GM12864 (cell line): ENCODE results near the gene LMBR1.

ENCODE experiments used
- DNase-seq: peaks from one replicate; pipeline ENCODE4 v3.0.0-alpha.2; 2011; ENCODE audit warnings: low read depth
- H3K4me3 ChIP-seq: 2 replicates; pipeline ENCODE4 v1.5.1; 2011; ENCODE audit warnings: mild to moderate bottlenecking, low read depth, low read length, control low read depth
- TF ChIP-seq, protein P1 (sequence below): IDR thresholded peaks from 2 replicates; pipeline ENCODE4 v1.5.1; 2011; ENCODE audit warnings: low read depth, mild to moderate bottlenecking, moderate library complexity, low read length, control low read depth, inconsistent platforms; ENCODE audit errors: missing control alignments

The LMBR1 gene

GRCh38 chr7:156759143-156759542, 133.8 kb downstream of the LMBR1 start:
- TF ChIP-seq, protein P1, sequence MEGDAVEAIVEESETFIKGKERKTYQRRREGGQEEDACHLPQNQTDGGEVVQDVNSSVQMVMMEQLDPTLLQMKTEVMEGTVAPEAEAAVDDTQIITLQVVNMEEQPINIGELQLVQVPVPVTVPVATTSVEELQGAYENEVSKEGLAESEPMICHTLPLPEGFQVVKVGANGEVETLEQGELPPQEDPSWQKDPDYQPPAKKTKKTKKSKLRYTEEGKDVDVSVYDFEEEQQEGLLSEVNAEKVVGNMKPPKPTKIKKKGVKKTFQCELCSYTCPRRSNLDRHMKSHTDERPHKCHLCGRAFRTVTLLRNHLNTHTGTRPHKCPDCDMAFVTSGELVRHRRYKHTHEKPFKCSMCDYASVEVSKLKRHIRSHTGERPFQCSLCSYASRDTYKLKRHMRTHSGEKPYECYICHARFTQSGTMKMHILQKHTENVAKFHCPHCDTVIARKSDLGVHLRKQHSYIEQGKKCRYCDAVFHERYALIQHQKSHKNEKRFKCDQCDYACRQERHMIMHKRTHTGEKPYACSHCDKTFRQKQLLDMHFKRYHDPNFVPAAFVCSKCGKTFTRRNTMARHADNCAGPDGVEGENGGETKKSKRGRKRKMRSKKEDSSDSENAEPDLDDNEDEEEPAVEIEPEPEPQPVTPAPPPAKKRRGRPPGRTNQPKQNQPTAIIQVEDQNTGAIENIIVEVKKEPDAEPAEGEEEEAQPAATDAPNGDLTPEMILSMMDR: no peak
- no peak overlapping the region for H3K4me3 ChIP-seq
- no peak for DNase-seq

DNA sequence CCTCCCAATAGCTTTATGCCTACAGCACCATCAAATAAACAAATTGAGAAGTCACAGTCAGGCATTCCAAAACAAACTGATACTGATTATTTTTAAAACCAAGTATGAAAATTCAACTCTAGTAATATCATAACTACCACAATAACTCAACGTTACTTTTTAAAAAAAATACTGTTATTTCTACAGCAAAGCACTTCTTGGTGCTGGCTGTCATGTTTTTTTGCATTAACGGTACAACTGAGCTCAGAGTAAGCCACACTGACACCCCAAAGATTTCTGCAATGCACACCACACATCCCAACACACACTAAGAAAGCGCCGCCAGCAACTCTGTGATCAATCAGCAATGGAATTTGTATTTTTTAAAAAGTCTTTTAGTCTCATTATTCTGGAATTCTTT, 138.8 kb downstream of the LMBR1 start:
- H3K4me3 ChIP-seq: no peak overlapping the region
- TF ChIP-seq, protein P1: no peak

DNA sequence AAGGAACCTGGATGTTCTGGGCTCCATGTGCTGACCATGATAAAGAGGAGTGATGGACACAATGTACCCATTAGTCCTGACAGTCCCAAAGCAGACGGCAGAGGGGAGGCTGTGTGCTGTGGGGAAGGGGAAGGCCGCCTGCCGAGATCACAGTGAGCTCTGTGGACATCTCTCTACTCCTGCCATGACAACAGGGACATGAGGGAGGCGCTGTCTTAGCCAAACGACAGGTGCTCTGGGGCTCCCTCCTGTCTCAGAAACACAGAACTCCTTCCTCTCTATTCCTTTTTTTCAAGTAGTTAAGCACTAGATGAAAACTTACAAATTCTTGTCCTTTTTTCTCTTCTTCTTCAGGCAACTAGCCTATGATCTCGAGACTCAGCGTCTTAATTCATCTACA, 139.4 kb downstream of the LMBR1 start:
- DNase-seq: no peak
- no peak overlapping the region for H3K4me3 ChIP-seq

More for the DNA sequence above, 138.8 kb downstream of the LMBR1 start:
- no peak for DNase-seq

GRCh38 chr7:156753229-156753560, 139.8 kb downstream of the LMBR1 start:
- TF ChIP-seq, protein P1: no peak
- H3K4me3 ChIP-seq: no peak overlapping the region
- DNase-seq: no peak

More for the DNA sequence above, 139.4 kb downstream of the LMBR1 start:
- TF ChIP-seq, protein P1: no peak

DNA sequence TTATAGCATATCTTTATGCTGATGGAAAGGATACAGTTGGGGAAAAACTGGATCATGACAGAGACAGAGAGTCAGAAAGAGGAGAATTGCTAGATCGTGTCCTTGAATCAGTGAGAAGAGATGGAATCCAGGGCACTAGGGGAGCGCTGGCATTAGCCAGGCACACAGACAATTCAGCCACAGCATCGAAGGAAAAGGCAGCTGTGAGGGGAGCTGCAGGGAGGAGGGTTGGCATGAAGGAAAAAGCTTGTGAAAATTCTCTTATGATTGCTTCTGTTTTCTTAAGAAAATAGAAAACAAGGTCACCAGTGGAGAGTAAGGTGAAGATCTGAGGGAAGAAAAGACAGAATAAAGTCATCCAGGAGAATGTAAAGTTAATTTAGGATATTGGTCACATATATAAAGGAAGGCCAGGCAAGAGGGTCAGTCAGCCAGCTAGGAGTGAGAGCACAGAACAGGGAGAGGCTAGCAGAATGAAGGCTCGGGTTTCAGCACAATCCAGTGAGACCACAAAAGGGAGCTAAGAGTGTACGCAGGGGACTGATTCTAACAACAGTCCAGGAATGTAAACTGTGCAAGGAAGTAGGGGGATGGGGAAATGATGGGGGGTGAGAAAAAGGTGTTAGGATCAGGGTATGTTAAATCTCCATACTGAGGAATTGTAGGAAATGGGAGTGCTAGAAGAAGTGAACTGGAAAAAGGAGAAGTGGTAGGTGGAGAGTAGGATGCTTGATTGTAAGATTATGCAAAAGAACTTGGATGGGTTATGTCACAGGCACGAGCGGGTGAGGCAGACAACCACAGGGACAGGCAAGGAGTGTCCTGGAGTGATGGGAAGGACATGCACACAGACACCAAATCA, 140.4 kb downstream of the LMBR1 start:
- no peak overlapping the region for H3K4me3 ChIP-seq
- DNase-seq: no peak
- TF ChIP-seq, protein P1: no peak

- no peak overlapping the region for H3K4me3 ChIP-seq
- TF ChIP-seq, protein P1: no peak
- no peak for DNase-seq
Observed at GRCh38 chr7:156751319-156751718, 141.7 kb downstream of the LMBR1 start.

DNA sequence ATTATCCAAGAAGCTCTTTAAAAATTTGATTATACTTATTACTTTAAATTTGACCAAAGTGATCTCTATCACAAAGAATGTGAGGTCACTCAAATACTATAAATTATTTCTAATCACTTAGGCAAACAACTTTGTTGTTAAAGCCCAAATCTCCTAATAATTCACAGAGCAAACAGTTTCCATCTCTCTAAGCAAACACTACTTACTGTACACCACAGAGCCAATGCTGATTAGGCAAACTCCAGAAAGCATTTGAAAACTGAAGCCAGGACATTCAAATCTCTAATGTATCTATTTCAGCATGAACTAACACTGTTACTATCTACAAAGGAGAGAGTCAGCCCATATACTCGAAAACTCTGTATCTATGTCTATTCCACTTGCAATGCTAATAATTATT, 145.3 kb downstream of the LMBR1 start:
- TF ChIP-seq, protein P1: no peak
- no peak overlapping the region for H3K4me3 ChIP-seq
- DNase-seq: no peak
